ENCODE data around the gene ECSCR.

ECSCR gene

GRCh38 chr5:139399501-139400121, 62.9 kb downstream of the ECSCR start:
- FAIRE-seq (no peak), DNase-seq (ENCODE audit: insufficient read length, low spot score) (no peak)
- no peak for TF ChIP-seq CTCF (IDR thresholded peaks at IDR 0.05; ENCODE audit: insufficient read depth, missing control alignments)
